ENCODE results near the gene RAD17. TPM values are rescaled to one million over a fixed set of nuclear protein-coding genes. Genes with fewer than 3 reads are reported as not detected.

RAD17 gene
- total and polyA plus RNA-seq, 11 donors = 6.7 to 25.8 (median 20.8) TPM

DNA sequence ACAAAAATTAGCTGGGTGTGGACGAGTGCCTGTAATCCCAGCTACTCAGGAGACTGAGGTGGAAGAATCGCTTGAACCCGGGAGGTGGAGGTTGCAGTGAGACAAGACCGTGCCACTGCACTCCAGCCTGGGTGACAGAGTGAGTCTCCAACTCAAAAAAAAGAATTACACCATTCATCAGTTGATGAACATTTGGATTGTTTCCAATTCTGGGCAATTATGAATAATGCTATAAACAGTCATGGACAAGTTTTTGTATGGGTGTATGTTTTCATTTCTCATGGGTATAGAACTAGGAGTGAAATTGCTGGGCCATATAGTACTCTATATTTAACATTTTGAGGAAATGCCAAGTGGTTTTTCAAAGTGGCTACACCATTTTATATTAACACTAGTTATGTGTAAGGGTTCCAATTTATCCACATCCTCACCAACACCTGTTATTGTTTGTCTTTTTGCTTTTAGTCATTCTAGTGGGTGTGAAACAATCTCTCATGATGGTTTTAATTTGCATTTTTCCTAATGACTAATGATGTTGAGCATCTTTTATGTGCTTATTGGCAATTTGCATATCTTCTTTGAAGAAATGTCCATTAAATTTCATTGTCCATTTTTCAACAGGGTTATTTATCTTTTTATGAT, 28.0 kb upstream of the RAD17 start:
- 85 to 95% (median 92%) methylated on average over 4 of the region's 4 CpGs for WGBS, 4 donors
- intact Hi-C loops (cut with DNase I) = no loop called here
- no peak for DNase-seq

DNA sequence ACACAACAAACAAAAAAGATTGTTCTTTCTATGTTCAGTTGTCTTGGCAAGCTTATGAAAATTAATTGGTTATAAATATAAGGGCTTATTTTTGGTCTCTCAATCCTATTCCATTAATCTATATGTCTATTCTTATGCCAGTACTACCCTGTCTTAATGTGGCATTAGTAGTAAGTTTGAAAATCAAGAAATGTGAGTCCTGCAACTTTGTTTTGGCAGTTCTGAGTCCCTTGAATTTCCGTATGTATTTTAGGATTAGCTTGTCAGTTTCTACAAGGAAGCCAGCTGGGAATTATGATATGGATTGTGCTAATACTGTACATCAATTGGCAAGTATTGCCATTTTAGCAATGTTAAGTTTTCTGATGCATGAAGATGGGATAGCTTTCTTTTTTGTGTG, 26.5 kb upstream of the RAD17 start:
- no peak for DNase-seq
- no peak for TF ChIP-seq POLR2A (IDR thresholded peaks at IDR 0.05)
- TF ChIP-seq, protein P1, sequence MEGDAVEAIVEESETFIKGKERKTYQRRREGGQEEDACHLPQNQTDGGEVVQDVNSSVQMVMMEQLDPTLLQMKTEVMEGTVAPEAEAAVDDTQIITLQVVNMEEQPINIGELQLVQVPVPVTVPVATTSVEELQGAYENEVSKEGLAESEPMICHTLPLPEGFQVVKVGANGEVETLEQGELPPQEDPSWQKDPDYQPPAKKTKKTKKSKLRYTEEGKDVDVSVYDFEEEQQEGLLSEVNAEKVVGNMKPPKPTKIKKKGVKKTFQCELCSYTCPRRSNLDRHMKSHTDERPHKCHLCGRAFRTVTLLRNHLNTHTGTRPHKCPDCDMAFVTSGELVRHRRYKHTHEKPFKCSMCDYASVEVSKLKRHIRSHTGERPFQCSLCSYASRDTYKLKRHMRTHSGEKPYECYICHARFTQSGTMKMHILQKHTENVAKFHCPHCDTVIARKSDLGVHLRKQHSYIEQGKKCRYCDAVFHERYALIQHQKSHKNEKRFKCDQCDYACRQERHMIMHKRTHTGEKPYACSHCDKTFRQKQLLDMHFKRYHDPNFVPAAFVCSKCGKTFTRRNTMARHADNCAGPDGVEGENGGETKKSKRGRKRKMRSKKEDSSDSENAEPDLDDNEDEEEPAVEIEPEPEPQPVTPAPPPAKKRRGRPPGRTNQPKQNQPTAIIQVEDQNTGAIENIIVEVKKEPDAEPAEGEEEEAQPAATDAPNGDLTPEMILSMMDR (IDR thresholded peaks at IDR 0.05) = no peak
- Histone ChIP-seq H3K36me3 (peaks cover 0 to 3% (median 0%) of the 10 kb centered on the region in 9 donors), H3K4me1 (no peaks in the 10 kb centered on the region), H3K4me3 (no peak overlapping the region), H3K9me3 (no peaks in the 10 kb centered on the region), H3K27me3 (no peaks in the 10 kb centered on the region), H3K27ac (no peak overlapping the region)
- intact Hi-C loops (cut with DNase I) = no loop called here
- no peak for ATAC-seq
- WGBS, 4 donors = 63 to 71% (median 67%) methylated on average over 1 of the region's 1 CpG

More for the DNA sequence above, 28.0 kb upstream of the RAD17 start:
- ATAC-seq = no peak
- Histone ChIP-seq H3K27me3 (no peaks in the 10 kb centered on the region), H3K27ac (no peak overlapping the region), H3K4me3 (no peak overlapping the region), H3K36me3 (no peaks in the 10 kb centered on the region), H3K4me1 (no peaks in the 10 kb centered on the region), H3K9me3 (no peaks in the 10 kb centered on the region)
- TF ChIP-seq POLR2A (IDR thresholded peaks at IDR 0.05) = no peak
- TF ChIP-seq, protein P1 (IDR thresholded peaks at IDR 0.05) = no peak

DNA sequence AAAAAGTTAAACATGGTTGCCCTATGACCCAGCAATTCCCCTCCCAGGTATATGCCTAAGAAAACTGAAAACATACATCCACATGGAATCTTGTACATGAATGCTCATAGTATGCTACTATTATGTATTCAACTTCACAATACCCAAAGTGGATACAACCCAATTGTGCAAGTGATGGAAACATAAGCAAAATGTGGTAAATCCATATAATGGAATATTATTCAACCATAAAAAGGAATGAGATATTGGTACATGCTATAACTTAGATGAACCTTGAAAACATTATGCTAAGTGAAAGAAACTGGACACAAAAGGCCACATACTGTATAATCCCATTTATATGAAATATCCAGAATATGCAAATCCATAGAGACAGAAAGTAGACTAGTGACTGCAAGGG, 19.0 kb upstream of the RAD17 start:
- peaks cover 0 to 4% (median 0%) of the 10 kb centered on the region in 12 donors for H3K9me3 ChIP-seq
- H3K36me3 ChIP-seq = peaks cover 0 to 62% (median 53%) of the 10 kb centered on the region in 9 donors
- H3K27ac ChIP-seq = no peak overlapping the region
- intact Hi-C loops (cut with DNase I) = loop anchor here in 1 of 10 donors (10.0 kb wide), 1 partner anchor 246 kb away; no protein-coding TSS in a partner anchor
- H3K27me3 ChIP-seq = no peaks in the 10 kb centered on the region
- H3K4me1 ChIP-seq = no peaks in the 10 kb centered on the region
- TF ChIP-seq, protein P1 (IDR thresholded peaks at IDR 0.05) = no peak
- TF ChIP-seq POLR2A (IDR thresholded peaks at IDR 0.05) = no peak
- DNase-seq = no peak
- ATAC-seq = no peak
- H3K4me3 ChIP-seq = no peak overlapping the region

DNA sequence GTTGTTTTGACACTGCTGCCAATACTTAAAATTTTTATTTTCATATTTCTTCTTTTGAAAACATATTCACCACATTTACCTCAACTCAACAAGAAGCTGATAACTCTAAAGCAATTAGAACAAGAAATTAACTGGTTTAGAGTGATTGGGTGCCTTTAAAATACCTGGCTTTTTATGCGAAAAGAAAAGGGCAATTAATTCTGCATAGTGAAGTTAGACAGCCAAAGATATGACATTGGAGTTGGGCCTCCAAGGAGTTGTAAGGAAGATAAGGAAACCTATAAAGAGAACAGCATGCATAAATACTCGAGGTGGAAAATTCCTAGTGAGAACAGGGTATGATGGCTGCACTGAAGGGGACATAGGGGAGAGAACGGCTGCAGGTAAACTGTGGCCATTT, 9.9 kb upstream of the RAD17 start:
- Histone ChIP-seq H3K27me3 (no peaks in the 10 kb centered on the region), H3K36me3 (peaks cover 0 to 51% (median 32%) of the 10 kb centered on the region in 9 donors), H3K4me3 (no peak overlapping the region), H3K4me1 (peaks cover 0 to 7% (median 0%) of the 10 kb centered on the region in 12 donors), H3K9me3 (no peaks in the 10 kb centered on the region), H3K27ac (no peak overlapping the region)
- ATAC-seq = peak in 1 of 4 donors; percentile 52
- intact Hi-C loops (cut with DNase I) = loop anchor here in 6 of 10 donors (10.0 kb wide), 4 partner anchors 125 to 315 kb away; partner anchors contain the start of genes SLC30A5 (in 5 of the 6) and CDK7 (in 1 of the 6)
- TF ChIP-seq, protein P1 (IDR thresholded peaks at IDR 0.05) = no peak
- no peak for TF ChIP-seq POLR2A (IDR thresholded peaks at IDR 0.05)
- WGBS, 4 donors = 53 to 61% (median 54%) methylated on average over 3 of the region's 3 CpGs
- no peak for DNase-seq

All from heart left ventricle (tissue), 16 donors.